ENCODE results near the gene TMEM236.

Gene TMEM236

GRCh38 chr10:17742918-17743317 is 9.1 kb upstream of the TMEM236 start:
- DNase-seq, result peak; percentile 81 to 85

- DNase-seq, result no peak
Measured at GRCh38 chr10:17743437-17743836, 8.6 kb upstream of the TMEM236 start.

GRCh38 chr10:17744341-17744861 is 7.6 kb upstream of the TMEM236 start:
- DNase-seq, result no peak

DNA sequence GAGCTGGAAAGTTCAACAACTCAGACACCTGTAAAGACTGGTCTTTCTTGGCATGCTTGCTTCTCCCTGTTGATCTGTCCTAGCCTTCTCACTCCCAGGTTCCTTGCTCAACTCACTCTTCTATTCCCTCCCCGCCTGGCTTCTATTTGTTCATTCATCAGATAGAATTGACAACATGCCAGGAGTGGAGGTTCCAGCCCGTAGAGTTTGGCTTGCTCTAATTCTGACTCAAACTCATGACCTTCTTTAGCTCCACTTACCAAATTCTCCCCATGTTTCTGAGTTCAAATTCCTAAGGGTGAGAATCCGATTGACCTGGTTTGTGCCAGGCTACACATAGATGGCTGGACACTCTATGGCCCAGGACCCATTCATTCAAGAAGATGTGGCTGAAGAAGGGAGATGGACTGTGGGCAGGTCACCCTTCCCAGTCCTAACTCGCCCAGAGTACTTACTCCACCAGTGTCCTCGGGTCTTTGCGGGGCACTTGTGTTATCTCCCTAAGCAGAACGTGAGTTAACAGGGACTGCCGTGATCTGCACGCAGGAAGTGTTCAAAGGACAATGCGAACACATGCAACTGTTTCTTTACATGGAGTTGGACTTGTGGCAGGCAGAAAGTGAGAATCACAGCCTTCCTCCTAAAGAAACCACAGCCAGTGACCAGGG is 4.0 kb upstream of the TMEM236 start:
- DNase-seq, result no peak

- no peak for DNase-seq
Measured at GRCh38 chr10:17749890-17750289, 2.1 kb upstream of the TMEM236 start.

- DNase-seq, result no peak
Measured at GRCh38 chr10:17756557-17757217, 4.7 kb downstream of the TMEM236 start.

GRCh38 chr10:17758200-17758599 is 6.2 kb downstream of the TMEM236 start:
- no peak for DNase-seq

GRCh38 chr10:17758896-17759295 is 6.9 kb downstream of the TMEM236 start:
- no peak for DNase-seq

DNA sequence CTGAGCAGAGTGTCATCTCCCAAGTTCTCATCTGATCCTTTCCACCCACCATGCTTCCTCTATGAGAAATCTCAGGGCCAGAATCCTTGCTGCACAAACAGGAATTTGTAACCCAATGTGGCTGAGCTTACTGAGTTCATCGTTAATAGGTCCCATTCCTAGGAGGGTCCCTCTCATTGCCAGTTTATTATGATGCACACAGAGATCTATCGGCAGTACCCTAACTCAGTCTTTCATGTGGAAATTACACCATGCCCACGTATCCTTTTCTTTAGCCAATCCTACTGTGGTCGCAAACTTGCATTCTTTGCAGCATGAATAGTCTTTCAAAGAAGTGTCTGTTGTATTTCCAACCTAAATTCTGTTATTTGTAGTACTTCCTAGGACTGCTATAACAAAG is 12.1 kb downstream of the TMEM236 start:
- DNase-seq, result no peak

DNA sequence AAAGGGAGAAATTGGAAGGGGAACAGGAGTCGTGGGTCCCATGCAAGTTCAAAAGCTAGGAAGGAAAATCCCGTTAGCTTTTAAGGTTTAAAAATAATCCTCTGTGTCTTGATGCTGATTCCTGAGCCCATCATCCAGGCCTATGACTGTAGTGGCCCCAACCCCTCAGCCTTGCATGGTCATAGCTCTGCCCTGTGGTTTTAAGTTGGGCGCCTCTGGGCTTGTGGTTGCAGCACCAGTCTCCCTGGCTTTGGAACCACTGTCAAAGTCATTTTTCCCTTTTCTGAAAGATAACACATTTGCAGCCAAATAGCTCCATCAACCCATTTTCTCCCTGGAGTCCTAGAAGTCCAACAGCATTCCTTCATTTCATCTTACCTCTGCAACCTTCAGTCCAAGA is 13.6 kb downstream of the TMEM236 start:
- DNase-seq, result no peak

DNA sequence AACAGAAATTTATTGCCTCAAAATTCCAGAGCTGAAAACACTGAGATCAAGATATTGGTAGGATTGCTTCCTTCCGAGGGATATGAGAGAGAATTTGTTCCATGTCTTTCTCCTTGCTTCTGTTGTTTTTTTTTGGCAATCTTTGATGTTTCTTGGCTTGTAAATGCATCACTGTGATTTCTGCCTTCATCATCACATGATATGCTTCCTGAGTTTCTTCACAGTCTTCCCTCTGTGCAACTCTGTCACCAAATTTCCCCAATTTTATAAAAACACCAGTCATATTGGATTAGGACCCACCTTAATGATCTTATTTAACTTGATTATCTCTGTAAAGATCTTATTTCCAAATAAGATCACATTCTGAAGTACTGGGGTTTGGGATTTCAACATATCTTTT is 14.7 kb downstream of the TMEM236 start:
- no peak for DNase-seq

- DNase-seq, result no peak
Measured at GRCh38 chr10:17768496-17768895, 16.5 kb downstream of the TMEM236 start.

GRCh38 chr10:17768957-17769356 is 17.0 kb downstream of the TMEM236 start:
- DNase-seq, result no peak

- no peak for DNase-seq
Measured at GRCh38 chr10:17771017-17771416, 19.0 kb downstream of the TMEM236 start.

DNA sequence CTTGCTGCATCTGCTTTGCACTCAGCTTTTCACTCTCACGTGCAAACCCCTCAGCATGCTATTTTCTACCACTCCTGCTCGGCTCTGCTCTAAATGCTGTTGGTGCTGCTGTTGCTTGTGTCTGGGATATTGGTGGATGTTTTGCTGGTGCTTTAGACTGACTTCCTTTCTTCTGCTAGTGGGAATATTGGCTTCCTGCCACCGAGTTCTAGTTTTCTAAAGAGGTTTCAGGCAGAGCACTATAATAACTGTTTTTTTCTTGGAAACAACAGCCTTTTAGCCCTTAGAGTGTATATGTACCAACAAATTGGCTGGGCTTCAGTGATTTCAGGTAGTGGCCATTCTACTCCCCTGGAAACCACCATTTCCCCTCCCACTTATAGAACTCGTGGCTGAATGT is 27.8 kb downstream of the TMEM236 start:
- DNase-seq, result no peak

- DNase-seq, result no peak
Measured at GRCh38 chr10:17780727-17781126, 28.7 kb downstream of the TMEM236 start.

DNA sequence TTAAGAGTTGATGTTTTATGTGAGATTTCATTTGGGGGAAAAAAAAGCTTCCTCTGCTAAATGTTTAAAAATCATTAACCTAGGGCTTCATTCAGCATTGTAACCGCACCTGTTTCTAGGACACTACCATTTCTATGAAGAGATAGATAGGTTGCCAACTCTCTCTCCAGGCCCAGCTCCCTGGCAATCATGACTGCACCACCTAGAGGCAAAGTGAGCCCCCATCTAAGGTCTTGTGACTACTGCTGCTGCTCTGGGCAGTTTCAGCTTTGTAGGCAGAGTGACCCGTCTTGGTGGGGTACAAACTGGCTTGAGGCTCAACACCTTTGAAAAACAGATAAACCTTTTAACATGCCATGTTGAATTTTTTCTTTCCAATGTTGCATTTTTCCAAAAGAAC is 29.9 kb downstream of the TMEM236 start:
- DNase-seq, result no peak

GRCh38 chr10:17782921-17783665 is 31.1 kb downstream of the TMEM236 start:
- DNase-seq, result no peak

GRCh38 chr10:17783751-17784150 is 31.8 kb downstream of the TMEM236 start:
- DNase-seq, result no peak

DNA sequence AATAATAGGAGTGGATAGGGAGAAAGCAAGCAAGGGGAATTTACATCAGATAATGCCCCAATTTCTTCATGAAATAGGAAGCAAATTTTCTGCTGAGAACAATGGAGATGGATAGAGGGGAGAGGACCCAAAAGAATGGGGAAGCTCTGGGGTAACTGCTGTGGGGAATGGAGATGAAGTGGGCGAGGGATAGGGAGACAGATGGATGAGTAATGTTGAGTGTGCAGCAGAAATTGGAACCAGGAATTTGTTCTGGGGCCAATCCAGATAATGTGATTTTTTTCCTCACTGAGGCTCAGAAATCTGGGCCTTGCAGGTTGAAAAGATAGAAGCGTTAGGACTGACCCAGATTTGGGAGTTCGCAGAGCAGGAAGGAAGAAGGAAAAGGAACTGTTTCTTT is 32.7 kb downstream of the TMEM236 start:
- DNase-seq, result no peak

- DNase-seq, result no peak
Measured at GRCh38 chr10:17785276-17785930, 33.4 kb downstream of the TMEM236 start.

- DNase-seq, result no peak
Measured at GRCh38 chr10:17787087-17787961, 35.3 kb downstream of the TMEM236 start.
